GM12878 (cell line): ENCODE results near the gene UBE2Q2. TPM values are rescaled to one million over a fixed set of nuclear protein-coding genes. Genes with fewer than 3 reads are reported as not detected.

Source experiments
- ATAC-seq: fragments of 200-7000 bp; cut with Tn5 transposase; 3 replicates; pipeline ENCODE4 v1.9.1; 2020; ENCODE audit warnings: mild to moderate bottlenecking, moderate library complexity
- BruUV-seq: library from RNA; stranded (reverse); fragments of 400-500 nt; replicated peaks from 2 replicates; lab custom pipeline; 2021; lab: Mats Ljungman, UMichigan
- CTCF ChIA-PET: fragments of 300-600 bp; sonication (Branson Sonifier 250); formaldehyde crosslinking; extraction: SDS; loops from one replicate; lab custom pipeline; 2021; ENCODE audit warnings: inconsistent platforms; lab: Yijun Ruan, JAX
- POLR2A ChIA-PET: fragments of 350-600 bp; formaldehyde crosslinking; extraction: SDS; loops from one replicate; lab custom pipeline; 2021; ENCODE audit warnings: inconsistent platforms; lab: Charles Lee
- RAD21 ChIA-PET: fragments of 300-600 bp; sonication (Branson Sonifier 250); formaldehyde crosslinking; loops from one replicate; lab custom pipeline; 2023; ENCODE audit warnings: antibody characterized with exemption; ENCODE audit not compliant: unreplicated experiment; lab: Charles Lee
- SMC1A ChIA-PET: fragments of 300-600 bp; sonication (Branson Sonifier 250); formaldehyde crosslinking; loops from one replicate; lab custom pipeline; 2023; ENCODE audit not compliant: unreplicated experiment, uncharacterized antibody; lab: Charles Lee
- DNase-seq: peaks from one replicate; pipeline ENCODE4 v3.0.0-alpha.2; 2011; ENCODE audit warnings: low read depth, low spot score
- FAIRE-seq: peaks from 3 replicates; lab custom pipeline; 2011; peaks lifted over from hg19 to GRCh38; lab: Jason Lieb, UNC
- H2AFZ ChIP-seq: 2 replicates; pipeline ENCODE4 v1.6.0; 2011; ENCODE audit warnings: low read depth, low read length, control low read depth; ENCODE audit not compliant: control insufficient read depth
- H3K27ac ChIP-seq: 2 replicates; pipeline ENCODE4 v1.5.1; 2011; ENCODE audit warnings: control low read depth; ENCODE audit not compliant: control insufficient read depth, insufficient read depth
- H3K27me3 ChIP-seq, 2 experiments: replicated peaks in 1 of 2; 2 replicates each; pipeline versions ENCODE4 v1.6.0 to v1.6.1; 2011; ENCODE audit warnings: low read length in 1 of 2; ENCODE audit not compliant: control insufficient read depth in 2 of 2, insufficient read depth in 2 of 2
- H3K36me3 ChIP-seq, 2 experiments: 2 replicates each; pipeline ENCODE4 v1.5.1; 2011; ENCODE audit warnings: low read length in 1 of 2; ENCODE audit not compliant: control insufficient read depth in 2 of 2, insufficient read depth in 2 of 2
- H3K4me1 ChIP-seq: 2 replicates; pipeline ENCODE4 v1.6.1; 2011; ENCODE audit warnings: mild to moderate bottlenecking, low read length, moderate library complexity, mixed read lengths; ENCODE audit not compliant: control insufficient read depth, insufficient read depth
- H3K4me2 ChIP-seq: 2 replicates; pipeline ENCODE4 v1.6.0; 2011; ENCODE audit warnings: control low read depth; ENCODE audit not compliant: control insufficient read depth, insufficient read depth
- H3K4me3 ChIP-seq: fragments of 200-600 bp; sonication (generic); 2 replicates; pipeline ENCODE4 v1.5.1; 2016
- H3K79me2 ChIP-seq: 2 replicates; pipeline ENCODE4 v1.6.0; 2011; ENCODE audit warnings: low read length; ENCODE audit not compliant: control insufficient read depth, insufficient read depth
- H3K9ac ChIP-seq: 2 replicates; pipeline ENCODE4 v1.8.0; 2011; ENCODE audit warnings: low read length, control low read depth, mixed read lengths; ENCODE audit not compliant: control insufficient read depth, insufficient read depth
- H3K9me3 ChIP-seq: replicated peaks from 3 replicates; pipeline ENCODE4 v1.5.1; 2011; ENCODE audit warnings: mild to moderate bottlenecking, low read length; ENCODE audit not compliant: control insufficient read depth, insufficient read depth
- H4K20me1 ChIP-seq: 2 replicates; pipeline ENCODE4 v1.6.0; 2011; ENCODE audit not compliant: control insufficient read depth, insufficient read depth
- ESRRA ChIP-seq: IDR thresholded peaks from 2 replicates; pipeline ENCODE4 v1.6.1; 2012; ENCODE audit warnings: mild to moderate bottlenecking, low read length, improper control_type of control experiment
- EZH2 ChIP-seq: IDR thresholded peaks from 2 replicates; pipeline ENCODE4 v1.6.1; 2012; ENCODE audit warnings: low read depth, mild to moderate bottlenecking, control low read depth, inconsistent platforms, low read length, borderline replicate concordance; ENCODE audit not compliant: control insufficient read depth
- LARP7 ChIP-seq: fragments of 450-650 bp; IDR thresholded peaks from 2 replicates; pipeline ENCODE4 v1.6.1; 2017; ENCODE audit warnings: mild to moderate bottlenecking
- MTA2 ChIP-seq: fragments of 450-650 bp; IDR thresholded peaks from 2 replicates; pipeline ENCODE4 v1.6.1; 2016; ENCODE audit warnings: low read depth, mild to moderate bottlenecking, moderate library complexity
- PAX8 ChIP-seq: fragments of 450-650 bp; IDR thresholded peaks from 2 replicates; pipeline ENCODE4 v1.6.1; 2017; ENCODE audit warnings: mild to moderate bottlenecking, moderate library complexity
- RAD21 ChIP-seq: IDR thresholded peaks from 2 replicates; pipeline ENCODE4 v1.6.1; 2011; ENCODE audit warnings: mild to moderate bottlenecking, low read depth, low read length, moderate library complexity; ENCODE audit not compliant: insufficient read depth
- TCF12 ChIP-seq: IDR thresholded peaks from 2 replicates; pipeline ENCODE4 v1.6.1; 2011; ENCODE audit warnings: low read depth, mild to moderate bottlenecking, low read length
- ZBED1 ChIP-seq: IDR thresholded peaks from 2 replicates; pipeline ENCODE4 v1.6.1; 2016; ENCODE audit warnings: borderline replicate concordance
- WGBS: methylation state at CpG from one replicate; pipeline ENCODE4 v1.1.6; 2016; ENCODE audit warnings: low lambda C conversion rate; ENCODE audit not compliant: insufficient replicate concordance, insufficient coverage; ENCODE audit errors: missing lambda C conversion rate; 5-methylcytosine and 5-hydroxymethylcytosine counted together
- in situ Hi-C: fragments of 300-500 bp; cut with MboI; formaldehyde crosslinking; loops from 9 replicates; pipeline ENCODE4 v1.14.3; 2018; ENCODE audit warnings: mixed read lengths
- intact Hi-C: fragments of 100-400 bp; cut with micrococcal nuclease; formaldehyde crosslinking; loops from one replicate; pipeline ENCODE4 v1.14.2; 2022; ENCODE audit not compliant: unreplicated experiment
- polyA plus RNA-seq, 11 experiments: library from polyadenylated mRNA; depleted of rRNA in 4 of 11; unstranded in 6 of 11; stranded (reverse) in 5 of 11; fragments of >200 nt; fragmentation: Nextera tagmentation in 4 of 11; fragmentation: Illumina TruSeq in 1 of 11; extraction: Ambion mirVana in 4 of 11; extraction: Trizol in 1 of 11; gene quantifications; 1 replicate in 1 of 11; 2 replicates in 10 of 11; pipeline versions ENCODE4 v1.2.1 to v1.2.3, GENCODE V29; 2011 to 2016; ENCODE audit warnings: inconsistent platforms in 2 of 11, missing spikeins in 2 of 11, low read depth in 1 of 11
- total RNA-seq, 4 experiments: library from RNA; depleted of rRNA in 3 of 4; stranded (reverse); fragments of >200 nt in 3 of 4; fragmentation: Illumina TruSeq in 1 of 4; extraction: Trizol in 1 of 4; gene quantifications; 2 replicates each; pipeline versions ENCODE4 v1.2.1 to v1.2.3, GENCODE V29; 2013 to 2021
- TF ChIP-seq, protein P1 (sequence below), 3 experiments: IDR thresholded peaks in 2 of 3; conservative IDR thresholded peaks in 1 of 3; 2 replicates each; pipeline ENCODE4 v1.5.1; 2011; ENCODE audit warnings: low read depth in 3 of 3, low read length in 3 of 3, mild to moderate bottlenecking in 3 of 3, control low read depth in 2 of 3, moderate library complexity in 2 of 3, inconsistent platforms in 1 of 3, mixed read lengths in 1 of 3; ENCODE audit not compliant: control insufficient read depth in 2 of 3, insufficient read depth in 1 of 3; ENCODE audit errors: extremely low read depth in 1 of 3
- TF ChIP-seq, protein P2 (sequence below): fragments of 450-650 bp; IDR thresholded peaks from 2 replicates; pipeline ENCODE4 v1.6.1; 2017; ENCODE audit warnings: mild to moderate bottlenecking

The UBE2Q2 gene
- total and polyA plus RNA-seq, 10 of the 15 experiments (the other 5 are each of a cell fraction or from before 2014, with no cell fraction given), result 11.1 to 31.9 (median 21.6) TPM

DNA sequence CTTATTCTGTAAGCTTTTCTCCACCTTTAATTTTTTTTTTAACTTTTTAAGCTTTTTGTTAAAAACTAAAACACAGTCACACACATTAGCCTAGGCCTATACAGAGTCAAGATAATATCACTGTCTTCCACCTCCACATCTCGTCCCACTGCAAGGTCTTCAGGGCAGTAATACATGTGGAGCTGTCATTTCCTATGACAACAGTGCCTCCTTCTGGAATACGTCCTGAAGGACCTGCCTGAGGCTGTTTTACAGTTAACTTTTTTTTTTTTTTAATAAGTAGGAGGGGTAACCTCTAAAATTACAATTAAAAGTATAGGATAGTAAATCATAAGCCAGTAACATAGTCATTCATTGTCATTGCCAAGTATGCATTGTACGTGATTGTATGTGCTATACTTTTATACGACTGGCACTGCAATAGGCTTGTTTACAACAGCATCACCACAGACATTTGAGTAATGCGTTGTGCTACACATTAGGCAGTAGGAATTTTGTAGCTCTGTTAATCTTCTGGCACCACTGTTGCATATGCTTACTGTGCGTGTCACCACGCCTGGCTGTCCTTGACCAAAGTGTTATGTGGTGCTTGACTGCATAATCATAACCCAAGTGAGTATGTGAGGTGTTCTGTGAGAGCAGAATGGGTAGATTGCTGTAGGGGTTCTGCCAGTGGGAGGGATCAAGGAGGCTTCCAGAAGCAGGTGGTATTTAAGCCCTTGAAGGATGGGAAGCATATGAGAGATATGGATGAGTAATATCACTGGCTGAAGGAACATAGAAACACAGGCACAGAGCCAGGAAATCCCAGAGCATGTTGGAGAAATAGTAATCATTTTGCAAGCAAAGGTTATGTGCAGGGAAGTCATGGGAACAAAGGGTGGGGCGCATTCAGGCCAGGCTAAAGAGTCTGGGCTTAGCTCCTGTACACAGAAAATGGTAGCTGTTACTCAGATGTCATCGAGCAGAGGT is 78.8 kb downstream of the UBE2Q2 start:
- ATAC-seq (peak; percentile 42; the same call in 2 of the 3 replicates), DNase-seq (no peak), FAIRE-seq (no peak)
- H3K9me3 ChIP-seq, result no peaks in the 10 kb centered on the region
- TF ChIP-seq TCF12, result no peak
- no peak for TF ChIP-seq LARP7
- TF ChIP-seq MTA2, result no peak
- TF ChIP-seq PAX8, result no peak
- TF ChIP-seq RAD21, result peak; percentile 55
- TF ChIP-seq, protein P1, sequence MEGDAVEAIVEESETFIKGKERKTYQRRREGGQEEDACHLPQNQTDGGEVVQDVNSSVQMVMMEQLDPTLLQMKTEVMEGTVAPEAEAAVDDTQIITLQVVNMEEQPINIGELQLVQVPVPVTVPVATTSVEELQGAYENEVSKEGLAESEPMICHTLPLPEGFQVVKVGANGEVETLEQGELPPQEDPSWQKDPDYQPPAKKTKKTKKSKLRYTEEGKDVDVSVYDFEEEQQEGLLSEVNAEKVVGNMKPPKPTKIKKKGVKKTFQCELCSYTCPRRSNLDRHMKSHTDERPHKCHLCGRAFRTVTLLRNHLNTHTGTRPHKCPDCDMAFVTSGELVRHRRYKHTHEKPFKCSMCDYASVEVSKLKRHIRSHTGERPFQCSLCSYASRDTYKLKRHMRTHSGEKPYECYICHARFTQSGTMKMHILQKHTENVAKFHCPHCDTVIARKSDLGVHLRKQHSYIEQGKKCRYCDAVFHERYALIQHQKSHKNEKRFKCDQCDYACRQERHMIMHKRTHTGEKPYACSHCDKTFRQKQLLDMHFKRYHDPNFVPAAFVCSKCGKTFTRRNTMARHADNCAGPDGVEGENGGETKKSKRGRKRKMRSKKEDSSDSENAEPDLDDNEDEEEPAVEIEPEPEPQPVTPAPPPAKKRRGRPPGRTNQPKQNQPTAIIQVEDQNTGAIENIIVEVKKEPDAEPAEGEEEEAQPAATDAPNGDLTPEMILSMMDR (IDR thresholded peaks at IDR 0.05 in 2 of 3, conservative IDR thresholded peaks at IDR 0.05 in 1 of 3; ENCODE audit: control insufficient read depth in 2 of 3, extremely low read depth in 1 of 3, insufficient read depth in 1 of 3, low read depth in 3 of 3, low read length in 3 of 3), result peak; percentile 18 to 29 (median 26); a peak in 4 of 6 replicates
- TF ChIP-seq, protein P2, sequence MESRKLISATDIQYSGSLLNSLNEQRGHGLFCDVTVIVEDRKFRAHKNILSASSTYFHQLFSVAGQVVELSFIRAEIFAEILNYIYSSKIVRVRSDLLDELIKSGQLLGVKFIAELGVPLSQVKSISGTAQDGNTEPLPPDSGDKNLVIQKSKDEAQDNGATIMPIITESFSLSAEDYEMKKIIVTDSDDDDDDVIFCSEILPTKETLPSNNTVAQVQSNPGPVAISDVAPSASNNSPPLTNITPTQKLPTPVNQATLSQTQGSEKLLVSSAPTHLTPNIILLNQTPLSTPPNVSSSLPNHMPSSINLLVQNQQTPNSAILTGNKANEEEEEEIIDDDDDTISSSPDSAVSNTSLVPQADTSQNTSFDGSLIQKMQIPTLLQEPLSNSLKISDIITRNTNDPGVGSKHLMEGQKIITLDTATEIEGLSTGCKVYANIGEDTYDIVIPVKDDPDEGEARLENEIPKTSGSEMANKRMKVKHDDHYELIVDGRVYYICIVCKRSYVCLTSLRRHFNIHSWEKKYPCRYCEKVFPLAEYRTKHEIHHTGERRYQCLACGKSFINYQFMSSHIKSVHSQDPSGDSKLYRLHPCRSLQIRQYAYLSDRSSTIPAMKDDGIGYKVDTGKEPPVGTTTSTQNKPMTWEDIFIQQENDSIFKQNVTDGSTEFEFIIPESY, result no peak
- TF ChIP-seq ESRRA, result no peak
- TF ChIP-seq EZH2, result no peak
- TF ChIP-seq ZBED1, result no peak
- ChIA-PET RAD21 (interaction anchor here (1.2 to 1.3 kb wide), 2 partner anchors 112 to 217 kb away, joined by 5 to 6 read pairs; no protein-coding TSS in a partner anchor), POLR2A (no interaction called here), CTCF (interaction anchor here (0.7 to 3.7 kb wide), 13 partner anchors 9 to 218 kb away, joined by 3 to 22 read pairs (median 4); partner anchors contain the start of gene FBXO22), SMC1A (interaction anchor here (0.6 to 3.1 kb wide), 7 partner anchors 9 to 139 kb away, joined by 3 to 12 read pairs (median 5); no protein-coding TSS in a partner anchor)
- peaks cover 4% of the 10 kb centered on the region; the same call in 1 of the 2 replicates for H3K4me1 ChIP-seq
- no peak overlapping the region for H3K4me3 ChIP-seq
- no peaks in the 10 kb centered on the region for H3K27me3 ChIP-seq
- no TSS peak for BruUV-seq
- H2AFZ ChIP-seq, result no peak overlapping the region
- no peak overlapping the region for H3K4me2 ChIP-seq
- no peak overlapping the region for H3K27ac ChIP-seq
- 91% methylated on average over 9 of the region's 9 CpGs for WGBS
- no peak overlapping the region for H3K9ac ChIP-seq
- H3K79me2 ChIP-seq, result peaks cover 9% of the 10 kb centered on the region
- H4K20me1 ChIP-seq, result no peaks in the 10 kb centered on the region
- in situ Hi-C loops (no loop called here), intact Hi-C loops (no loop called here)
- H3K36me3 ChIP-seq, result peaks cover 9 to 15% of the 10 kb centered on the region in 2 experiments; a peak in 3 of 4 replicates
